Stimulated activated CD8-positive, alpha-beta memory T cell treated with anti-CD3 and anti-CD28 coated beads, Interleukin-15, amount 100 ng/mL, for 48 hours (primary cell): ENCODE results near the gene HOXA4.

ENCODE experiments used
- DNase-seq, 2 donors: peaks; one replicate each; pipeline ENCODE4 v3.0.0-alpha.2; 2020; ENCODE audit warnings: low read depth in 2 of 2

Gene HOXA4

GRCh38 chr7:27094304-27095049 is 36.1 kb downstream of the HOXA4 start:
- DNase-seq: no peak

- DNase-seq: no peak
Measured at GRCh38 chr7:27093184-27093895, 37.2 kb downstream of the HOXA4 start.

GRCh38 chr7:27092819-27093110 is 37.8 kb downstream of the HOXA4 start:
- DNase-seq: no peak

- no peak for DNase-seq
Measured at GRCh38 chr7:27091941-27092818, 38.4 kb downstream of the HOXA4 start.

GRCh38 chr7:27091105-27091504 is 39.5 kb downstream of the HOXA4 start:
- no peak for DNase-seq

- DNase-seq: no peak
Measured at GRCh38 chr7:27088002-27088922, 42.3 kb downstream of the HOXA4 start.

- DNase-seq: no peak
Measured at GRCh38 chr7:27083646-27084045, 46.9 kb downstream of the HOXA4 start.

- no peak for DNase-seq
Measured at GRCh38 chr7:27082171-27082570, 48.4 kb downstream of the HOXA4 start.

- no peak for DNase-seq
Measured at GRCh38 chr7:27080844-27081436, 49.6 kb downstream of the HOXA4 start.

- no peak for DNase-seq
Measured at GRCh38 chr7:27079234-27079975, 51.2 kb downstream of the HOXA4 start.

GRCh38 chr7:27078616-27079233 is 51.8 kb downstream of the HOXA4 start:
- no peak for DNase-seq
